ENCODE measurements around the gene ABCC12.

- no peak for TF ChIP-seq FOXP2 (optimal IDR thresholded peaks at IDR 0.05; ENCODE audit: control extremely low read depth, extremely low read length, insufficient read depth)
- no peak for TF ChIP-seq EZH2 (IDR thresholded peaks at IDR 0.05)
Observed at GRCh38 chr16:48157302-48157701, 1.5 kb upstream of the ABCC12 start.
